Suprapubic skin (tissue), 4 donors: ENCODE data around the gene PHF3.

Experiments
- CTCF ChIP-seq, 2 donors: fragments of 200-600 bp in 1 of 2; fragments of 450-650 bp in 1 of 2; sonication (generic) in 1 of 2; IDR thresholded peaks; one replicate each; pipeline ENCODE4 v1.5.1; 2016 to 2019; ENCODE audit warnings: antibody characterized with exemption in 2 of 2, mild to moderate bottlenecking in 1 of 2, moderate library complexity in 1 of 2
- POLR2A ChIP-seq, 2 donors: fragments of 450-650 bp; IDR thresholded peaks; one replicate each; pipeline ENCODE4 v1.6.1; 2017; ENCODE audit warnings: antibody characterized with exemption in 2 of 2, mild to moderate bottlenecking in 2 of 2, moderate library complexity in 2 of 2
- POLR2AphosphoS5 ChIP-seq, 3 donors: sonication (generic); formaldehyde crosslinking; IDR thresholded peaks; one replicate each; pipeline ENCODE4 v1.6.1; 2017; ENCODE audit warnings: antibody characterized with exemption in 3 of 3

- no peak for TF ChIP-seq POLR2A (IDR thresholded peaks at IDR 0.05)
- no peak for TF ChIP-seq POLR2AphosphoS5 (IDR thresholded peaks at IDR 0.05)
- TF ChIP-seq CTCF (IDR thresholded peaks at IDR 0.05) = no peak
Observed at GRCh38 chr6:63675138-63675537, 39.5 kb downstream of the PHF3 start.
